HG03378 (cell line): ENCODE results near the gene SOX30.
"Not testable (repeated sequence)": the region's sequence is repeated elsewhere in the genome, so short reads cannot be mapped to it uniquely, and the experiment has no call there.

ENCODE experiments used
- ATAC-seq: cut with Tn5 transposase; IDR thresholded peaks from one replicate; pipeline ENCODE4 v1.9.1; 2021; ENCODE audit warnings: mild to moderate bottlenecking, moderate library complexity; ENCODE audit not compliant: unreplicated experiment

The SOX30 gene

DNA sequence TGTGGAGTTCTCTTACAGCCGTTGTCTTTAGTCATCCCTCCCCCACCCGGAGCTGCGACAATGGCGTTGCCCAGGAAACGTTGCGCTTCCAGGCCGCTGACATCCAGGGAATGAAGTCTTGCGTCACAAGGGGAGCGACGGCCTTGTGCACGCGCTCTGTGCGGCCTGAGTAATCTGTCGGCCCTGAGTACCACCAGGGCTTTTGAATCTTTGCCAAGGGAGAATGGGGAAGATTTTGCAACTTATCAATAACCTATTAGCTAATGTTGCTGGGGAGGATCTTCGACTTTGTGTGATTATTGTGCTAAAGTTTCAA is at the start of gene SOX30:
TSS of gene SOX30 (minus strand) at position 62 of the 316 bp plus-strand sequence. CDS start 360 bp downstream, outside the sequence.
- ATAC-seq = no peak

DNA sequence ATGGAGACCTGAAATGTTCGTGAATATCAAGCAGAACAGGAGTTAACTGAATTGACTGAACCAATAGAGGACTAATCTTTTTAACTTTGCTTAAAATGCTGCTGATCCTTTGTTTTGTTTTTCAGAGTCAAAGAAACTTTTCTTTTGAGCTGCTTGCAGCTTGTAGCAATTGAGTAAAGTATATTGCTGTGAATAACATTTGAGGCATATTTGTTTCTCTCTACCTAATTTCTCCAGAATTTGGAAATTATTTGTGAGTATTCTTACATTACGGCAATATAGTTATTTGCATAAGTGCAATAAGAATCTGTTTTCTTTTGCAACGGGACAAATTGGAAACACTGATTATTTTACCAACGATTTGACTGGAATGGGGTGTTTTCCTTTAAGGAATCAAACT is 46.4 kb upstream of the SOX30 start:
- not testable (repeated sequence) for ATAC-seq

DNA sequence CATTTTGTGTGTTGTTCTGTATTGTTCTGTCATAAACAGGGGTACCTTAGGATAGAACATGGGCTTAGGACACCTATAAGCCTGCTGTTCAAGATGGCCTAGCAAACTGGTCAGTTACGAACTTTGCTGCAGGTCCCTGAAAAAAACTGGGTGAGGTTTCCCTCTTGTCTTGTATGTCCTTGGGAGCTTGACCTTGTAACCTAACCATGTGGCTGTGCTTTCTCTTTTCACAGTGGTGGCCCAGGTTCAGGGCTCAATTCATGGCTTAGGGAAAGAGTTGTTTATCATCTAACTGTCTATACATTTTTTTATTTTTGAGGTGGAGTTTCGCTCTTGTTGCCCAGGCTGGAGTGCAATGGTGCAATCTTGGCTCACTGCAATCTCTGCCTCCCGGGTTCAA is 43.9 kb upstream of the SOX30 start:
- ATAC-seq = not testable (repeated sequence)

DNA sequence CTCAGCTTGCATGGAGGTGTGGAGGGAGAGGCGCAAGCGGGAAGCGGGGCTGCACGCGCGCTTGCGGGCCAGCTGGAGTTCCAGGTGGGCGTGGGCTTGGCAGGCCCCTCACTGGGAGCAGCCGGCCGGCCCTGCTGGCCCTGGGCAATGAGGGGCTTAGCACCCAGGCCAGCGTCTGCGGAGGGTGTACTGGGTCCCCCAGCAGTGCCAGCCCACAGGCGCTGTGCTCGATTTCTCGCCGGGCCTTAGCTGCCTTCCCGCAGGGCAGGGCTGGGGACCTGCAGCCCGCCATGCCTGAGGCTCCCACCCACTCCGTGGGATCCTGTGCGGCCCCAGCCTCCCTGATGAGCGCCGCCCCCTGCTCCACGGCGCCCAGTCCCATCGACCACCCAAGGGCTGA is 41.6 kb upstream of the SOX30 start:
- not testable (repeated sequence) for ATAC-seq

DNA sequence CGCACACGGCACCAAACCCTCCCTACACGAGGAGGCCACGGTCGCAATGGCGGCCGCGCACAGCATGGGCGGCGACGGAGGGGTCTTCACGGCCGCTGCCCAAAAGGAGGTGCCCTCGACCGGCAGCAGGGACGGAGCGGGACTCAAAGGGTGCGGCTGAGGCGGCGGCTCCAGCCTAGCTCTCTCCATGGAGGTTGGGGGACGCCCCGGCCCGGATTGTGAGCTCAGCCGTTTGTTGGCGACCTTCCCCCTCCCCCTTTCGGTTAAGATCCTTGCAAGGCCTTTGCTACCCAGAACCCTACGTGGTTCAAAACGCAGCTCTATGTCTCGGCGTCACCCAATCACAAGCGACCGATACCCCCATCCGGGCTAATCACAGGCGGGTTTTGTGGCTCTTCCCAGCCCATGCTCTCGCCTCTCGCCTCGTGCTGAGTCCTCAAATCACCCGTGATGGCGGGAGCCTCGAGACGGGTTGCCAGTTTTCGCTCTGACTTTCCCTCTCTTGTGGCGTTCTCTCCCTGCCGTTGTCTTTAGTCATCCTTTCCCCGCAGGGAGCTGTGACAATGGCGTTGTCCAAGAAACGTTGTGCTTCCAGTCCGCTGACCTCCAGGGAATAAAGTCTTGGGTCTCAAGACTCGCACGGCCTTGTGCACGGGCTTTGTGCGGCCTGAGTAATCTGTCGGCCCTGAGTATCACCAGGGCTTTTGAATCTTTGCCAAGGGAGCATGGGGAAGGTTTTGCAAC is 38.6 kb upstream of the SOX30 start:
- no peak for ATAC-seq

DNA sequence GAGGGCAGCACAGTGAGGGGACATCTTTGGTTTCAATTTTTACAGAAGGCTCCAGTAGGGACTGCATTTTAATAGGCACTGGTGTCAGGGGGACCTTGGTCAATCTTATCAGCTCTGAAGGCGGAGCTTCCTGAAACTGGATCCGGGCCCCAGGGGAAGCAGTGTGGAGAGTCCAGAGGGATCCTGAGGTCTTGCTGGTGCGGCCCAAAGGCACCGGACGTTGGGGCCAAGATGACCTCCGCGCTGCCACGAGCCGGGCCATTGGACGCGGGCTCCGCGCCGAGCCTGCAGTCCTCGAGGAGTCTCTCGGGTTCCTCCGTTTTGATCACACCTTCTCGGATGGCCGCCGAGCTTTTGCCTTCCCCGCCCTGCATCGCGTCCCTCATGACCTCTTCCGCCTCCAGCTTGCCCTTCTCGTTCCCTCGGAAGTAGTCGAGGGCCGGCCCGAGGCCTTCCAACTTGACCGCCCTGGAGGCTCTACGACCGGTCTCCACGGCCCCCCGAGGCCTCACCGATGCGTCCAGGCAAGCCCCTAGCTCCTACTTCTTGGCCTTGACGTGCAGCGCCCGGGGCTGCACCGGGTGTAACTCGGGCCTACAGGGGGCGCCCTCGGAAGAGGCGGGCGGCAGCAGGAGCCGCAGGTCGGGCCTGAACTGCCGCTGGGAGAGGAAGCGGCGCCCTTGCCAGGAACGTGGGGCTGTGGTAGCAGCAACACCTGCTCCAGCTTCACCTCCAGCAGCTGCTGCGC is 37.9 kb upstream of the SOX30 start:
- no peak for ATAC-seq

DNA sequence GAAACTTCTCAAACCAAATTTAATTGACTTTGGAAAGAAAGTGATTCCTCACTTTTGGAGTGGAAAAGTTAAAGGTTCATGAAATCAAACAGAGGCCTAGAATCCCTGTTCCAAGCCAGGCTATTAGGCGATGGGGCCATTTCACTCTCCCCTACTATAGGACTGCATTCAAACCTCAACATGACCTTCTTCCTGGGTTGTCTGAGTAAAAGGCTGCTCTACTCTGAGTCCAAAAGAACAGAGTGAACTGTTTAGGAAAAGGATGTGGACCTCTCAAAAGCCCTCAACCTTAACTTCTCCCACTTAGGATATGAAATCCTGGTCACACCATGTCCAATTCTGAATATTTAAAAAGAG is 34.9 kb upstream of the SOX30 start:
- no peak for ATAC-seq

DNA sequence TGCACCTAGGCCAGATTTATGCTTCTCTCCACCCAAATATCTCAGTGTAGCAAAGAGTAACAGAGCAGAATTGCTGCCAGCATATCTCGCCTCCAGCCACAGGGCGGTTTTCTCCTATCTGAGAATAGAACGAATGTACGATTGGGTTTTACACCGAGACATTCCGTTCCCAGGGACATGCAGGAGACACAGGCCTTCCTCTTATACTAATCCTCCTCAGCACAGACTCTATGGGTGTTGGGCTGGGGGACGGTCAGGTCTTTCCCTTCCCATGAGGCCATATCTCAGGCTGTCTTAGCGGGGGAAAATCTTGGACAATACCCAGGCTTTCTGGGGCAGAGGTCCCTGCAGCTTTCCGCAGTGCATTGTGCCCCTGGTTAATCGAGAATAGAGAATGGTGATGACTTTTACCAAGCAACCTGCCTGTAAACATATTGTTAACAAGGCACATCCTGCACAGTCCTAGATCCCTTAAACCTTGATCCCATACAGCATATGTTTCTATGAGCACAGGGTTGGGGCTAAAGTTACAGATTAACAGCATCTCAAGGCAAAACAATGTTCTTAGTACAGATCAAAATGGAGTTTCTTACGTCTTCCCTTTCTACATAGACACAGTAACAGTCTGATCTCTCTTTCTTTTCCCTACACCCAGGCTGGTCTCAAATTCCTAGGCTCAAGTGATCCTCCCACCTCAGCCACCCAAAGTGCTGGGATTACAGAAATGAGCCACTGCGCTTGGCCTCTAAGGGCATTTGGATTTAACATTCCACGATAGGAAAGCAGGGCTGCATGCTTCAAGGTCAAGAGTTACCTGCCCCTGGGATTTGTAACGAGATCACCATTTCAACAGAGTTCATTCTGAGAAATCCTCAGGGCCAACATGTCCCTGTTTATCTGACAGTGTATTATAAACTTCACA is 34.3 kb upstream of the SOX30 start:
- not testable (repeated sequence) for ATAC-seq

DNA sequence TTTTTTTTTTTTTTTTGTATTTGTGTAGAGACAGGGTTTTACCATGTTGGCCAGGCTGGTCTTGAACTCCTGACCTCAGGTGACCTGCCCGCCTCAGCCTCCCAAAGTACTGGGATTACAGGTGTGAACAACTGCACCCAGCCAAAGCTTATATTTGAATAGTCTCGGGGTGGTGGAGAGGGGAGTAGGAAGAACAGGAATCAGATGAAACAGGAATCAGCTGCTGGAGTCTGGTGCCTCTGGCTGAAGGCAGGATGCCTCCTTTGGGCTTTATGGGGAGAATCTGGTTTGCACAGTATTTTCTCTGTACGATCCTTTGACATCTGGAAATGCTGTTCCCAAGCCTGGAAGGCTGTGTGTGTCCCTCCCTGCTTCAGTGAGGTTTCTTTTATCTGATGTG is 30.0 kb upstream of the SOX30 start:
- ATAC-seq = no peak

DNA sequence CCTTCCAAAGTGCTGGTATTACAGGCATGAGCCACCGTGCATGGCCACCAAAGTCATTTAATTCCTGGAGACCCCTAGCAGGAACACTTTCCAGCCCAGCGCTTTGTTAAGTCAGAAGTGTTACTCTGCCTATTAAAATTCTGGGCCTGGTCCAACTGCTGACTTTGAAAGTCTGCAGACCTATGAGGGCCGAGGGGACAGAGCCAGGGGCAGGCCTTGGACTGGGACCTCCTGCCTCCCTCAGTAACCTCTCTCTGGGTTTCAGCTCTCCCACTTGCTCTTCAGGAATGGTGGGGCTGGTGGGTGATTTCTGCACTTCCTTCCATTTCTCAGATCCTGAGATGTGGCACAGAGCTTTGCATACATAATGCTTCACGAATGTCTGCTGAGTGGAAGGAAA is 28.8 kb upstream of the SOX30 start:
- ATAC-seq = no peak

DNA sequence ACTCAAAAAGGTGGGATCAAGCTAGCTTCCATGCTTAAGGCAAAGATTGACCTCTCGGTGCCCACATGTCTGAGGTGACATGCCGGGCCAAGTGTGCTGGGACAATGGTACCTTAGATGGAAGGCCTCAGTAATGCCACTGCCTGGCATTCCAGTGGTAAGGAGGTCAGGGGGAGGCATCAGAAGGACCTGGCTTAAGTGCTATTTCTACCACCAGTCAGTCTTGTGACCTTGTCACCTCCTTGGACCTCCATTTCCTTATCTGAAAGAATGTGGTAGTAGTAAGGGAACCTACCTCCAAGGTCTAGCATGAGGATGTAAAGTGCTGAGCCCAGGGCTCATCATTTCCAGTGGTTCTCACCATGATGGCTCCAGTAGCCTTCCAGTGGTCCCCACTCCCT is 28.0 kb upstream of the SOX30 start:
- ATAC-seq = no peak

DNA sequence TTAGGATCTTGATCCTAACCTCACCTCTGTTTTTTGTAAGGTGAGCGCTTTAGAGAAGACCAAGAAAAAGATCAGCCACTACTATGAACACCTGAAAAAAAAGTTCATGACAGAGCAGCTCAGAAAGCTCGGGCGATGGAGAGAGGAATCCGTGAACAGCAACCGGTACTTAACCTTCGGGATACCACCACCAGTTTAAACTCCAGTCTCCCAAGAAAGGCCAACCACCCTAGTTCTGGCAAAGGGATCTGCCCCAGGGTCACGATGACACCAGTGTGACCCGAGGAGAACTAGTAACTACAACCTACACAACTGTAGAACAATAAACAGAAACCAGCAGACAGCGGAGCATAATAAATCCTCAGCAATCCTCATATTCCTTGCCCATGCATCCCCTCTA is 27.6 kb upstream of the SOX30 start:
- ATAC-seq = no peak

DNA sequence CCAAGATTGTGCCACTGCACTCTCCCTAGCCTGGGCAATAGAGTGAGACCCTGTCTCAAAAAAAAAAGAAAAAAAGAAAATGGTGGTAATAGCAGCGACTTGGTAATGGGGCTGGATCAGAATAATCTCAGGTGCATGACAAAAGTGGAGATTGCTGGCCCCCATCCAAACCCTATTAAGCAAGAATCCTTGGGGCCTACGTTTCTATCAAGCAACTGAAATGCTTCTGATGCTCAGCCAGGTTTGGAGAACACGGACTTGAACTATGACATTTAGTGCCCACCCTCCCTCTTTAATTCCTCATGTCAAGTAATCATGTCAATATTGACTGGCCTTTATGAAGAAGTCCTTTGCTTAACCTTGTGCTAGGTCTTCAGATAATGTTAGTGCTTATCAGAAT is 25.7 kb upstream of the SOX30 start:
- no peak for ATAC-seq

DNA sequence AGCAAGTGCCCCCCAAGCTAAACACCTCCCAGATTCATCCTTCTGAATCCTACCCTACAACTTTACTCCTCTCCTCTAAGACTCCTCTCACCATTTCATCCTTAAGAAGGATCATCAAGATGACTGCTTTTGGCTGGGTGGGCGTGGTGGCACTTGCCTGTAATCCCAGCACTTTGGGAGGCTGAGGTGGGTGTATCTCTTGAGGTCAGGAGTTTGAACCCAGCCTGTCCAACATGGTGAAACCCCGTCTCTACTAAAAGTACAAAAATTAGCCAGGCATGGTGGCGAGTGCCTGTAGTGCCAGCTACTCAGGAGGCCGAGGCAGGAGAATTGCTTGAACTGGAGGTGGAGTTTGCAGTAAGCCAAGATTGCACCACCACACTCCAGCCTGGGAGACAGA is 22.1 kb upstream of the SOX30 start:
- not testable (repeated sequence) for ATAC-seq

DNA sequence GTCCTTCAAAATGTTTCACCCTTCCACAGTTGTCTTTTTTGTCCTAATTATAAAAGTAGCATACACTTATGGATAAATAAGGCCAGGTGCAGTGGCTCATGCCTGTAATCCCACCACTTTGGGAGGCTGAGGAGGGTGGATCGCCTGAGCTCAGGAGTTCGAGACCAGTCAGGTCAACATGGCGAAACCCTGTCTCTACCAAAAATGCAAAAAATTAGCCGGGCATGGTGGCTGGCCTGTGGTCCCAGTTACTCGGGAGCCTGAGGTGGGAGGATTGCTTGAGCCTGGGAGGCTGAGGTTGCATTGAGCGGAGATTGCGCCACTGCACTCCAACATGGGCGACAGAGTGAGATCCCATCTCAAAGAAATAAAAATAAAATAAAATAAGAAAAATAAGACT is 20.7 kb upstream of the SOX30 start:
- ATAC-seq = no peak

DNA sequence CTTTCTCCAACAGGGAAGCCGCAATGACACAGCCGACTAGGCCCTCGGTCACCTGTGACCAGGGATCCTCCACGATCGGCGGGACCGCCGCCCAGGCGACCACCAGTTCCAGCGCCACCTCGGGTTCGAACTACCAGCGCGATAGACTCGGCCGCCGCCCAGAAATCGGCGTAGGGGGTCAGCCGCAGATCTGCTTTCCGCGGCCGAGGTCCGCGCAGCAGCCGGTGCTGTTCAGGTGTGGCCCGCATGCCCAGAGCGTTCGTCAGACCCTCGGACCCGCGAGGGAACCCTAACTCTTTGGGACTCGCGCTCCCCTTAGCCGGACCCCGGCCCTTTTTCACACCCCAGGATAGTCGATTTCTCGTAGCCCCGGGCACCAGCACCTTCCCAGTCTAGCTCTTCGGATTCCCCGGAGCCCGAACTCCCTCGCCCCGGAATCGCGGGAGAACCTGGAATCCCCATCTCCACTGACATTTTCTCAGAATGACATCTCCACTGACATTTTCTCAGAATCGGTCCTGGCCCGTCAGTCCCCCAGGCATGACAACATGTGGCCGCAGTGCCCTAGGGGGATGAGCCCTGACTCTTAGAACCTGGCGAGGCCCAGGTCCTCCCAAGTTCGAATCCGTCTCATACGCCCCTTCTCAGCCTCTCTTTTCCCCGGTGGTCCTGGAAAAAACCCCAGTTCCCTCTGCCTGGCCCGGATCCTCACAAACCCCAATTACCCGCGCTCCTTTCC is 19.5 kb upstream of the SOX30 start:
- no peak for ATAC-seq

DNA sequence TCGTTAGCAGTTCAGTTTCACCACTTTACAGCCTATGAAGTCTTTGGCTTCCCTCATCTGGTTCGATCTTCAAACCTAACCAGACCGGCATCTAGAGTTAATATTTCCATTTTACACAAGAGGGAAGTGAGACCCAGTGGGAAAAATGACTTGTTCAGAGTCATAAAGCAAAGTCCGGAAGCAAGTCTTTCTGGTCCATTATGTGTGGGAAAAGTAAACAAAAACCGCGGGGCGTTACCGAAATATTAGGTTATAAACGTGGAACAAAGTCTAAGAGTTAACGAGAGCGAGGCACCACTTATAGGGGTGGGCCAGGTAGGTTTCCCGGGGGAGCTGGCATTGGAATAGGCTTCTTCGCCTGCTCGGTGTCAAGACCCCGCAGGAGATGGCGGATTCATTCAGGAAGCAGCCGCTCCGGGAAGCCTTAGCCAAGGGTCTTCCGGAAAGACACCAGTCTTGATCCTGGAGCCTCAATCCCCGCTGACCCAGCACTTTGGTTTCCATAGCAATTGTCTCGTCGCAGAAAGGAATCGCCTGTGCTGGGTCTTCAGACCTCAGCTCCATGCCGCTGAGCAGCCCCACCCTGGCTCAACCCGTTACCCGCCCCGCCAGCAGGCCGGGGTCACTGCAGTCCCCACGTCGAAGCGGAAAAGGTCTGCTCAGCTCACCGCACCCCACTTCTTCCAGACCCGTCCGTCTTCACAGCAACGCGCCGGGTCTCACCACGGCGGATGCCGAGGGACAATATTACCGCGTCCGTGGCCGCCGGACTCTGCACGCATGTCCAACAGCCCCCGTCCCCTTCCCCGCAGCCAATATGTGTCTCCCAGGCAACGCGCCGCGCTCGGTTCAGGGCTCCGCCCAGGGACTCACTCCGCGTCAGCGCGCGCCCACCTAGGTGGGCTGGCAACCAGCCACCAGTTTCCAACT is 18.7 kb upstream of the SOX30 start, which contains the start of gene C5orf52:
TSS of gene C5orf52 (plus strand) at position 872 of the 930 bp plus-strand sequence. CDS start 82 bp downstream, outside the sequence.
- no peak for ATAC-seq

DNA sequence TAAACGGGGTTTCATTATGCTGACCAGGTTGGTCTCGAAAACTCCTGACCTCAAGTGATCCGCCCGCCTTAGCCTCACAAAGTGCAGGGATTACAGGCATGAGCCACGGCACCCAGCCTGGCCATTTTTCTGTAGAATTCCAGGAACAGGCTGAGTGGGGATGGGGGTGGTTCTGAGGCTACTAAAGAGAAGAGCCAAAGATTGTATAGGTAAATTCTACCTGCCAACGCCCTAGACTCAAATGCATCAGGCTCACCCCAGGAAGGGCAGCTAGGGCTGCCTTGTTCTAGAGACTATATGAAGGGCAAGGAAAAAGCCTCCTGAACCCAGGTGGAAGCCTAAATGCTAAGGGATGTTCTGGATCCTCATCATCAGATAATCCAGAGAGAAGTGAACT is 17.5 kb upstream of the SOX30 start:
- no peak for ATAC-seq

DNA sequence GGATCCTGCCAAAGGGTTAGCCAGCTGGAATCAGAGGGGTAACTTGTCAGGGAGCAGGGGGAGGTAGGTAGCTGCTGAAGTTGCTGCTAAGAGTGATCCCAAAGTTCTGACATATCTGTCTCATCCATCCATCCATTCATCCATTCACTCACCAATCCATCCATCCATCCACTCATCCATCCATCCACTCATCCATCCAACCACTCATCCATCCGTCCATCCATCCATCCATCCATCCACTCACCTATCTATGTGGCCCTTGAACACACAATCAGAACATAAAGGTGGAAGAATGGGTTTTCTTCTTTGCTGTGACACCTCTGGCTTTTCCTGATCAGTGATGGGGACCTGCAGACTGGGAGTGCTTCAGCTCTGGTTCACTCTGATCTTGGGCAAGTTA is 16.1 kb upstream of the SOX30 start:
- no peak for ATAC-seq
